HT1080 (cell line): ENCODE measurements around the gene CCDC78. TPM values are rescaled to one million over a fixed set of nuclear protein-coding genes. Genes with fewer than 3 reads are reported as not detected.

ENCODE experiments used
- DNase-seq: peaks from one replicate; pipeline ENCODE4 v3.0.0-alpha.2; 2015; ENCODE audit warnings: low read depth
- total RNA-seq: library from RNA; depleted of rRNA; stranded (reverse); fragments of >200 nt; shearing (Covaris generic); gene quantifications from 2 replicates; pipeline ENCODE4 v1.2.3, GENCODE V29; 2014

Gene CCDC78
- total RNA-seq, 1 experiment from 2014 or later = 4.6 TPM

- peak; percentile 67 for DNase-seq
These were observed 14.5 kb downstream of the CCDC78 start for GRCh38 chr16:711548-712320.

GRCh38 chr16:711084-711483, 15.2 kb downstream of the CCDC78 start:
- DNase-seq = no peak

- no peak for DNase-seq
These were observed 15.7 kb downstream of the CCDC78 start for GRCh38 chr16:710500-711075.

GRCh38 chr16:709566-710499, 16.4 kb downstream of the CCDC78 start:
- DNase-seq = peak; percentile 86

GRCh38 chr16:708959-709358, 17.3 kb downstream of the CCDC78 start:
- no peak for DNase-seq

- DNase-seq = no peak
These were observed 18.2 kb downstream of the CCDC78 start for GRCh38 chr16:708019-708418.

GRCh38 chr16:707062-707538, 19.1 kb downstream of the CCDC78 start:
- DNase-seq = no peak

- DNase-seq = no peak
These were observed 19.8 kb downstream of the CCDC78 start for GRCh38 chr16:706189-707061.

GRCh38 chr16:705431-706188, 20.6 kb downstream of the CCDC78 start, which contains the start of gene FBXL16:
TSS of gene FBXL16 (minus strand) at chr16:705801. CDS start at chr16:697405, 8,396 bp downstream.
- no peak for DNase-seq

GRCh38 chr16:704552-705380, 21.5 kb downstream of the CCDC78 start:
- no peak for DNase-seq

GRCh38 chr16:704047-704446, 22.2 kb downstream of the CCDC78 start:
- no peak for DNase-seq

GRCh38 chr16:703406-703805, 22.8 kb downstream of the CCDC78 start:
- no peak for DNase-seq

- DNase-seq = no peak
These were observed 23.9 kb downstream of the CCDC78 start for GRCh38 chr16:702341-702740.

GRCh38 chr16:700684-701584, 25.3 kb downstream of the CCDC78 start:
- DNase-seq = no peak

- DNase-seq = no peak
These were observed 27.2 kb downstream of the CCDC78 start for GRCh38 chr16:698911-699671.

- DNase-seq = no peak
These were observed 30.7 kb downstream of the CCDC78 start for GRCh38 chr16:695355-696089.
